8988T (cell line): ENCODE measurements around the gene RPL35.
A peak's percentile ranks its signal among the peaks of the same experiment; 100 is the strongest.

ENCODE experiments used
- DNase-seq: peaks from one replicate; pipeline ENCODE4 v3.0.0; 2011

The RPL35 gene

DNA sequence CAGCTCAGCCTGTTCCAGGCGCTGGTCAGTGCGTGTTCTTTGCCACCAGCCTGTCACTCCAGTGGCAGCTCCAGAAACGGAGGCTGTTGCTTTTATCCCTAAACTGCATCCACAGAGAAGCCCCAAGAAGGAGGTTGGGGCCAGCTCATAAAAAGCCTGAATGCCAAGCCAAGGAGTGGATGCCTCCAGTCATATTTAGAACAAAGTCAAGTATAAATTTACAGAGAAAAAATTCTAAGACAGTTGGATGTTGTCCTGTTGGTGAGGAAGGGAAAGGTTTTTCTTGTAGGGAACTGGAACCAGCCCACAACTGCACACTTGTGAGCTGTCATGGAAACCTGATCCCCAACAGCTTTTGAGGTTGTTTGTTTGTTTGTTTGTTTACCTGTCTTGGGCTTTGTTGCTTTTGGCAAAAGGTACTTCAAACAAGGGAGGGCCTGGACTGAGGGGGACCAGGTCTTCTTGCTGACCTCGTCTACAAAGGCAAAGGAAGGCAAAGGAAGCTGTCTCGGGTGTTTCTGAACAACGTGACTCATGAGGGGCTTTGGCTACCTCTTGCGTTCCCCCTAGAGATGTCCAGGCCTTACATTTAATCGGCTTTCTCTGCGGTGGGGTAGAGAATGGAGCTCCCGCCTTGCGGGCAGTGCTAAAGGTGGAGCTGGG is 48.1 kb downstream of the RPL35 start:
- DNase-seq, result no peak

GRCh38 chr9:124813041-124813440 is 48.7 kb downstream of the RPL35 start:
- DNase-seq, result no peak

GRCh38 chr9:124812441-124812876 is 49.3 kb downstream of the RPL35 start:
- peak; percentile 75 for DNase-seq

GRCh38 chr9:124810663-124811355 is 50.9 kb downstream of the RPL35 start:
- peak; percentile 72 for DNase-seq

GRCh38 chr9:124809741-124810500 is 51.8 kb downstream of the RPL35 start:
- no peak for DNase-seq

DNA sequence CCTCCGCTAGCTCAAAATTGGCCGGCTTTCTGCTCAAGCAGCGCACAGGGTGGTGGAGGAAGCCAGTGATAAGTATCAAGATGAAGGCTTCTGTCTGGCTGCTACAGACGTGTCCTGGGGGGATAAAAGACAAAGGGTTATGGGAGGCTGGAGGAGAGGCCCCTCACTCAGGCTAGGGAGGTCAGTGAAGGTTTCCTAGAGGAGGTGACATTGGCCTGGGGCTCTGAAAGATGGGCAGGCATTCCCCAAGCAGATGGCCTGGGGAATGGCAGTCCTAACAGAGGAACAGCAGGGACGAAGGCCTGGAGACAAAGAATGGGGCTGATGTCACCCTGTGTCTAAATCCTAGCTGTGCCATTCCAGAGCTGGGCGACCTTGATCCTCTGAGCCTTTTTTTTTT is 52.5 kb downstream of the RPL35 start:
- no peak for DNase-seq

GRCh38 chr9:124808246-124808956 is 53.4 kb downstream of the RPL35 start:
- no peak for DNase-seq
